Neural progenitor cell (in vitro differentiated cells): Measurements from ENCODE around the gene ERC2.

Experiments
- EZH2 ChIP-seq: fragments of 200-600 bp; sonication (generic); IDR thresholded peaks from 2 replicates; pipeline ENCODE4 v1.6.1; 2017; ENCODE audit warnings: antibody characterized with exemption, mild to moderate bottlenecking, moderate library complexity
- TF ChIP-seq, protein P1 (sequence below): fragments of 200-600 bp; sonication (generic); IDR thresholded peaks from 2 replicates; pipeline ENCODE4 v1.5.1; 2017; ENCODE audit warnings: antibody characterized with exemption, mild to moderate bottlenecking

GRCh38 chr3:55584030-55584429, 884.2 kb downstream of the ERC2 start:
- TF ChIP-seq EZH2, result no peak
- TF ChIP-seq, protein P1, sequence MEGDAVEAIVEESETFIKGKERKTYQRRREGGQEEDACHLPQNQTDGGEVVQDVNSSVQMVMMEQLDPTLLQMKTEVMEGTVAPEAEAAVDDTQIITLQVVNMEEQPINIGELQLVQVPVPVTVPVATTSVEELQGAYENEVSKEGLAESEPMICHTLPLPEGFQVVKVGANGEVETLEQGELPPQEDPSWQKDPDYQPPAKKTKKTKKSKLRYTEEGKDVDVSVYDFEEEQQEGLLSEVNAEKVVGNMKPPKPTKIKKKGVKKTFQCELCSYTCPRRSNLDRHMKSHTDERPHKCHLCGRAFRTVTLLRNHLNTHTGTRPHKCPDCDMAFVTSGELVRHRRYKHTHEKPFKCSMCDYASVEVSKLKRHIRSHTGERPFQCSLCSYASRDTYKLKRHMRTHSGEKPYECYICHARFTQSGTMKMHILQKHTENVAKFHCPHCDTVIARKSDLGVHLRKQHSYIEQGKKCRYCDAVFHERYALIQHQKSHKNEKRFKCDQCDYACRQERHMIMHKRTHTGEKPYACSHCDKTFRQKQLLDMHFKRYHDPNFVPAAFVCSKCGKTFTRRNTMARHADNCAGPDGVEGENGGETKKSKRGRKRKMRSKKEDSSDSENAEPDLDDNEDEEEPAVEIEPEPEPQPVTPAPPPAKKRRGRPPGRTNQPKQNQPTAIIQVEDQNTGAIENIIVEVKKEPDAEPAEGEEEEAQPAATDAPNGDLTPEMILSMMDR, result no peak
